SU-DHL-6 (cell line): ENCODE results near the gene GIMAP7.

Experiments
- EZH2phosphoT487 ChIP-seq: fragments of 200-600 bp; sonication (generic), shearing (Covaris generic); conservative IDR thresholded peaks from 2 replicates; pipeline ENCODE4 v1.6.1; 2018; ENCODE audit warnings: mild to moderate bottlenecking, antibody characterized with exemption, low read length, moderate library complexity, mixed read lengths
- TF ChIP-seq, protein P1 (sequence below): fragments of 200-600 bp; sonication (generic); IDR thresholded peaks from one replicate; pipeline ENCODE4 v1.5.1; 2017; ENCODE audit warnings: antibody characterized with exemption, mild to moderate bottlenecking, low read length, moderate library complexity; ENCODE audit not compliant: insufficient read depth, poor library complexity, severe bottlenecking

DNA sequence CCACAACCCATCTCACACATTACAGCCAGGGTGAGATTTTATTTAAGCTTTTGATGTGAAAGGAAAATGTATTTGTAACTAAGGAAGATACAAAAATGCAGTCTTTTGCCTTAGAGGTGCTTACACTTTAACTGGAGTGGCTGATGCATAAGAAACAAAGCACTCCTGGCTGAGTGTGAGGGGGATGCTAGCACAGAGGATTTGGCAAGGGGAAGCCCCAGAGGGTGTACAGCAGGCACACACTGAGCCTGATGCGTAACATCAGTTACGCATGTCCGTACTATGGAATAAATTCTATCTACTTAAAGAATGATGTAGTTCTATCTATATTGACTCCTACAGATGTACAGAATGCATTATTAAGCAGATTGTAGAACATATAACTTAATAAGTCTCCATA, 46.4 kb upstream of the GIMAP7 start:
- TF ChIP-seq, protein P1, sequence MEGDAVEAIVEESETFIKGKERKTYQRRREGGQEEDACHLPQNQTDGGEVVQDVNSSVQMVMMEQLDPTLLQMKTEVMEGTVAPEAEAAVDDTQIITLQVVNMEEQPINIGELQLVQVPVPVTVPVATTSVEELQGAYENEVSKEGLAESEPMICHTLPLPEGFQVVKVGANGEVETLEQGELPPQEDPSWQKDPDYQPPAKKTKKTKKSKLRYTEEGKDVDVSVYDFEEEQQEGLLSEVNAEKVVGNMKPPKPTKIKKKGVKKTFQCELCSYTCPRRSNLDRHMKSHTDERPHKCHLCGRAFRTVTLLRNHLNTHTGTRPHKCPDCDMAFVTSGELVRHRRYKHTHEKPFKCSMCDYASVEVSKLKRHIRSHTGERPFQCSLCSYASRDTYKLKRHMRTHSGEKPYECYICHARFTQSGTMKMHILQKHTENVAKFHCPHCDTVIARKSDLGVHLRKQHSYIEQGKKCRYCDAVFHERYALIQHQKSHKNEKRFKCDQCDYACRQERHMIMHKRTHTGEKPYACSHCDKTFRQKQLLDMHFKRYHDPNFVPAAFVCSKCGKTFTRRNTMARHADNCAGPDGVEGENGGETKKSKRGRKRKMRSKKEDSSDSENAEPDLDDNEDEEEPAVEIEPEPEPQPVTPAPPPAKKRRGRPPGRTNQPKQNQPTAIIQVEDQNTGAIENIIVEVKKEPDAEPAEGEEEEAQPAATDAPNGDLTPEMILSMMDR, result no peak
- TF ChIP-seq EZH2phosphoT487, result no peak
